Activated naive CD4-positive, alpha-beta T cell treated with anti-CD3 and anti-CD28 coated beads, Interleukin-2, amount 10 ng/mL, durations not matched to agents 7 days and 5 days (primary cell): Measurements from ENCODE around the gene F10.
A peak's percentile ranks its signal among the peaks of the same experiment; 100 is the strongest.

Experiments
- CTCF ChIA-PET: fragments of 350-600 bp; sonication (Branson Sonifier 250); formaldehyde crosslinking; loops from one replicate; lab custom pipeline; 2021; ENCODE audit warnings: antibody characterized with exemption; lab: Charles Lee
- DNase-seq: peaks from one replicate; pipeline ENCODE4 v3.0.0-alpha.2; 2020
- H3K27ac Mint-ChIP-seq: one replicate; pipeline ENCODE4 v1.8.0; 2021; ENCODE audit warnings: mild to moderate bottlenecking, moderate library complexity, mixed read lengths
- H3K27me3 Mint-ChIP-seq: one replicate; pipeline ENCODE4 v1.8.0; 2021; ENCODE audit warnings: mild to moderate bottlenecking, mixed read lengths
- H3K36me3 Mint-ChIP-seq: one replicate; pipeline ENCODE4 v1.8.0; 2021; ENCODE audit warnings: mixed read lengths
- H3K4me1 Mint-ChIP-seq: one replicate; pipeline ENCODE4 v1.8.0; 2021; ENCODE audit warnings: mixed read lengths
- H3K4me3 Mint-ChIP-seq: one replicate; pipeline ENCODE4 v1.8.0; 2021; ENCODE audit warnings: mild to moderate bottlenecking, moderate library complexity, mixed read lengths
- H3K9me3 Mint-ChIP-seq: one replicate; pipeline ENCODE4 v1.8.0; 2021; ENCODE audit warnings: mixed read lengths

The F10 gene

DNA sequence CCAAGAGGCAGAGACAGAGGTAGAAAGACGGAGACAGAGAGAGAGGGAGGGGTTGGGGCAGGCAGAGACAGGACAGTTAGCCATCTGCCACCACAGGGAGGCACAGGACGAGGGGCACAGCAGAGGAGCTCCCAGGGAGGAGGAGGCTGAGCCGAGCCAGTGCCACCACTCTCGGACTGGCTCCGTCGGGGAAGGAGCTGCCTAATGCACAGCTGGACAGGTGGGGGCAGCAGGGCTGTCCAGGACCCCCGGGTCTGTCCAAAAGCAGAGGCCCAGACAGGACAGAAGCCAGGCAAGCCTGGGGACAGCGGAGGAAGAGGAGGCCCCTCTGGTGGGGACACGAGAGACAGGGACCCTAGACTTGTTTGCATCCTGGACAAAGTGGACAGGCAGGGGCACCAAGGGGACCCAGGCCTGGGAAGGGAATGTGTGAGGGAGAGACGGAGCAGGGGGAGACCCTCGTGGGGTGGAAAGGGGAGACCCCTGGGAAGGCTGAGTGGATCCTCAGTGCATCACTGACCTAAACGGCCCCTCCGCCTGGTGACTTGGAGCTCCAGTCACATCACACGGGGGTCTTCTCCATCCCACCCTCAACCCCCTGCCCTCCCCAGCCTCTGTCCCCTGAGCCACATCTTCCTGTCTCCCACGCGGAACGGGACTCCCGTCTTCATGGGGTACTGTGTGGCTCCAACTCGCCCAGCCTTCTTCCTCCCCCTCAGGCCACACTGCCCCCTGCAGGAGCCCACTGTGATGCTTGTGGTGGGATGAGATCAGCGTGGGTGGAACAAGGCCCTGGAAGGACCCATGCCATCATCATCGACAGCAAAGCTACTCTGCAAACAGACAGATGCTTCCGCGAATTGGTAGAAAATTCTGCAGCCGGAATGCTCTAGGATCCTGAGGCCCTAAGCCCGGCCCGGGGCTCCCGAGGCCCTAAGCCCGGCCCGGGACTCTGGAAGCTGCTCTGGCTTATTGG, 915 bp downstream of the F10 start:
- CTCF ChIA-PET = interaction anchor here (0.6 kb wide), 1 partner anchor 1160 kb away, joined by 3 read pairs; no protein-coding TSS in a partner anchor
- H3K4me3 Mint-ChIP-seq = no peak overlapping the region
- H3K27ac Mint-ChIP-seq = no peak overlapping the region
- H3K4me1 Mint-ChIP-seq = no peaks in the 10 kb centered on the region
- H3K27me3 Mint-ChIP-seq = peaks cover 41% of the 10 kb centered on the region
- H3K36me3 Mint-ChIP-seq = no peaks in the 10 kb centered on the region
- DNase-seq = no peak
- no peaks in the 10 kb centered on the region for H3K9me3 Mint-ChIP-seq

- no peaks in the 10 kb centered on the region for H3K36me3 Mint-ChIP-seq
- no peak overlapping the region for H3K4me3 Mint-ChIP-seq
- H3K27me3 Mint-ChIP-seq = peaks cover 45% of the 10 kb centered on the region
- CTCF ChIA-PET = interaction anchor here (0.6 kb wide), 1 partner anchor 1159 kb away, joined by 3 read pairs; no protein-coding TSS in a partner anchor
- H3K4me1 Mint-ChIP-seq = no peaks in the 10 kb centered on the region
- no peaks in the 10 kb centered on the region for H3K9me3 Mint-ChIP-seq
- DNase-seq = no peak
- H3K27ac Mint-ChIP-seq = no peak overlapping the region
Measured at GRCh38 chr13:113124211-113124970, 1.8 kb downstream of the F10 start.

DNA sequence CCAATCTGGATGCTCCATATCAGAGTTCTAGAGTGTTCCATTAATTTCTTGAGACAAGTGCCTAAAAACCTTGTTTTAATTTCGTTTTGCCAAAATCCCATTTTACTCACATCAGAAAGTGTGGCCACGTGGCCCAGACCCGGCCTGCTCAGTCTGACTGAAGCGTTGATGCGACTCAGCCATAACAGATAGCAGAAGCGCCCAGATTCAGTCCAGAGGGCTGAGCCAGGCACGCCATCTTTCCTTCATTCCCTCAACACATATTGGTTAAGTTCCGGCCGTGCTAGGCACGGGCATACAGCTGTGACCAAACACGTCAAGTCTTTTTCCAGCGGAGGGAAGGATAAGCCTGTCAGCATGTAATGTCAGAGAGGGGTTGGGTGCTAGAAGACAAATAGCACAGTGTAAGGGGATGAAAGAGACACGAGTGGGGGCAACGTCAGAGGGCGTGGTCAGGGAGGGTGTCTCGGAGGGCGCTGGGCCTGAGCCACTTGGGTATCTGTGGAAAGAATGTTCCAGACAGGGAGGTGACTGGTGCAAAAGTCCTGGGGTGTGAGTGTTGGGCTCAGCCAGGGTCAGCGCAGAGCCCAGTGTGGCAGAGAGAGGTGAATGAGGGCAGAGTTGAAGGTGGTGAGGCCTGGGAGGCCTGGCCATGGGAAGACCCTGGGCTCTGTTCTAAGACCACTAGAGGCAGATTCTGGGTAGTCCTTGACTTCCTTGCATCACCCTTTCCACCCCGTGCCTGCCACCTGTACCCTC, 3.1 kb downstream of the F10 start:
- no peak for DNase-seq
- Mint-ChIP-seq H3K9me3 (no peaks in the 10 kb centered on the region), H3K4me3 (no peak overlapping the region), H3K27me3 (peaks cover 58% of the 10 kb centered on the region), H3K36me3 (no peaks in the 10 kb centered on the region), H3K4me1 (no peaks in the 10 kb centered on the region), H3K27ac (no peak overlapping the region)
- CTCF ChIA-PET = no interaction called here

DNA sequence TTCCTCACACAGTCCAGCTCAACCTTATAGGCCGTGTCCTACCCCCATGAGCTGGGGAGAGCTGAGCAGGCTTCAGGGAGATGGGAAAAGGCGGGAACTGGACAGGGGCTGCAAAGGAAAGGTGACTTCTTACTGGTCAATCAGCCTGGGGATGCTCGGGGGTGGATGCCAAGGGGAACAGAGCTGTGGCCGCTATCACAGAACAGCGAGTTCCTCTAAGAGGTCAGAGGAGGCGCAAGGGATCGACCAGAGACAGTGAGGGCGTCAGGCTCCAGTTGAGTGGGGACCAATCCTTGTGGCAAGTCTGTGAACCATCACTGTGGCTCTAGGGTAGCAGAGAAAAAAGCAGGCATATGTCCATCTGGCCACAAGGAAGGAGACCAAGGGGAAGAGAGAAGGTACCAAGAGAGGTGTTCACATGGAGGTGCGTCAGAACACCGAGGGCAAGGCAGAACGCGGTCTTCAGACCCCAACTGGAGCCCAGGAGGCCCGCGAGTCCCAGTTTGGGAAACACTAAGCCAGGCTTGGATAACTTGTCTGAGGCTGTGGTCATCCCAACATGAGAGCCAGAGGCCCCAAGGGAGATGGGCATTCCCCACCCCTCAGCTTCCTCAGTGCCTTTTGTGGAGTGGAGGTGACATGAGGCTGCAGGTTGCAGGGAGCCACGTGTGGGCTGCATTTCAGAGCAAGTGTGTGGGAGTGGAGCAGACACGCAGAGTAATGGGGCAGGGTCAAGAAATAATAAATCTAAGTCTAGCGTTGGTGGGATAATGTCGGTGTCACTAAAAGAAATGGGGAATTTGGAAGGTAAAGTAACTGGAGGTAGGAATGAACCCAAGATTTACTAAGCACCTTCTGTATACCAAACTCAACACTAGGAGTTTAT, 3.9 kb downstream of the F10 start:
- Mint-ChIP-seq H3K36me3 (no peaks in the 10 kb centered on the region), H3K27ac (no peak overlapping the region), H3K27me3 (peaks cover 66% of the 10 kb centered on the region), H3K9me3 (no peaks in the 10 kb centered on the region), H3K4me1 (no peaks in the 10 kb centered on the region), H3K4me3 (no peak overlapping the region)
- CTCF ChIA-PET = no interaction called here
- no peak for DNase-seq

DNA sequence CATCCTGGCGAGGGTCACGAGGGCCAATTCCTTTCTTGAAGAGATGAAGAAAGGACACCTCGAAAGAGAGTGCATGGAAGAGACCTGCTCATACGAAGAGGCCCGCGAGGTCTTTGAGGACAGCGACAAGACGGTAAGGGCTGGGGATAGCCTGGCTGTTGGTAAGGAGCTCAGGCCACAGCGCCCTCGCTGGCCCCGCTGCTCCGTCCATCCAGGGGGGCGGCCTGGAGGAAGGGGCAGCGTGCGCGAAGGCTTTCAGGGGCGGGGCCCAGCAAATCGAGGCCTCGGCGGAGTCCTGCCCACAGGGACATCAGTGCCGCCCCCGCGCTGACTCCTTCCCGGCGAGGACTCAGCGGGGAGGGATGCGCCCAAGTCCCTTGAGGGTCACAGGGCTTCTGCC, 6.9 kb downstream of the F10 start:
- Mint-ChIP-seq H3K9me3 (no peaks in the 10 kb centered on the region), H3K4me3 (no peak overlapping the region), H3K27ac (no peak overlapping the region), H3K27me3 (peaks cover 79% of the 10 kb centered on the region), H3K36me3 (no peaks in the 10 kb centered on the region), H3K4me1 (no peaks in the 10 kb centered on the region)
- no peak for DNase-seq
- CTCF ChIA-PET = no interaction called here

DNA sequence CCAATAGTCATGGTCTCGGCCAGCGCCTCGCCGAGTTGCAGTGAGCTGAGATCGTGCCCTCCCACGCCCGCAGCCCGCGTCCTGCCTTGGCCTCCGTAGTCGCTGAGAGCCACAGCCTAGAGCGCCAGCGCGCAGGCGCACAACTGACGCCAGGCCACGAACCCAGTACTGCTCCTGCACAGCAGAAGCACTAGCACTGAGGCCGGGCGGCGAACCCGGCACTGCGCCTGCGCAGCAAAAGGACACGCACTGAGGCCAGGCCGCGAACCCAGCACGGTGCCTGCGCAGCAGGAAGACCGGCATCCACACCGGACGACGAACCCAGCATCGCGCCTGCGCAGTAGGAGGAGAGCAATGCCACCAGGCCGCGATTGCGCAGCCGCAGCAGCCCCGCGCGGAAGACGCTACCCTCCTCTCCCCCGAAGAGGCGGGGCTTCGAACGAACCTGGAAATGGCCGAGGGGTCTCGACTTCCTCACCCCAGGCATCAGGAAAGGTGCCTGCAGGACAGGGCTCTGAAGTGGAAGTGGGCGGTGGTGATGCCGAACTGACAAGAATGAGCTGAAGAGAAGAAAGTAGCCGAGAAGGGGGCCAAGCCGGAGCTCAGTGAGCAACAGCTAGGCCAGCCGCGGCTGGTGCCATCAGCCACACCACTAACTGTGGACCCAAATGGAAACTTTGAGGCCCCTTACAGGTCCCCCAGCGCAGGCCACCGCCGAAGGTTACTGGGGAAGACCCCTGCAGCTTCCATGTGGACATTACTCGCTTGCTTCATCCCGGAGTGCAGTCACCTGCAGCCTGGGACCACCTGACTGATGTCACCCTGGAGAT, 7.5 kb downstream of the F10 start:
- H3K9me3 Mint-ChIP-seq = no peaks in the 10 kb centered on the region
- CTCF ChIA-PET = no interaction called here
- no peak overlapping the region for H3K4me3 Mint-ChIP-seq
- DNase-seq = peak; percentile 43
- H3K27me3 Mint-ChIP-seq = peaks cover 79% of the 10 kb centered on the region
- H3K27ac Mint-ChIP-seq = no peak overlapping the region
- H3K36me3 Mint-ChIP-seq = no peaks in the 10 kb centered on the region
- H3K4me1 Mint-ChIP-seq = no peaks in the 10 kb centered on the region

- no peak overlapping the region for H3K27ac Mint-ChIP-seq
- no peak overlapping the region for H3K4me3 Mint-ChIP-seq
- no peaks in the 10 kb centered on the region for H3K36me3 Mint-ChIP-seq
- no peaks in the 10 kb centered on the region for H3K4me1 Mint-ChIP-seq
- no peaks in the 10 kb centered on the region for H3K9me3 Mint-ChIP-seq
- CTCF ChIA-PET = no interaction called here
- DNase-seq = no peak
- peaks cover 44% of the 10 kb centered on the region for H3K27me3 Mint-ChIP-seq
Measured at GRCh38 chr13:113135281-113135760, 12.7 kb downstream of the F10 start.

- Mint-ChIP-seq H3K36me3 (no peaks in the 10 kb centered on the region), H3K27me3 (peaks cover 30% of the 10 kb centered on the region), H3K9me3 (no peaks in the 10 kb centered on the region), H3K27ac (no peak overlapping the region), H3K4me3 (no peak overlapping the region), H3K4me1 (no peaks in the 10 kb centered on the region)
- CTCF ChIA-PET = no interaction called here
- no peak for DNase-seq
Measured at GRCh38 chr13:113137691-113138298, 15.2 kb downstream of the F10 start.

DNA sequence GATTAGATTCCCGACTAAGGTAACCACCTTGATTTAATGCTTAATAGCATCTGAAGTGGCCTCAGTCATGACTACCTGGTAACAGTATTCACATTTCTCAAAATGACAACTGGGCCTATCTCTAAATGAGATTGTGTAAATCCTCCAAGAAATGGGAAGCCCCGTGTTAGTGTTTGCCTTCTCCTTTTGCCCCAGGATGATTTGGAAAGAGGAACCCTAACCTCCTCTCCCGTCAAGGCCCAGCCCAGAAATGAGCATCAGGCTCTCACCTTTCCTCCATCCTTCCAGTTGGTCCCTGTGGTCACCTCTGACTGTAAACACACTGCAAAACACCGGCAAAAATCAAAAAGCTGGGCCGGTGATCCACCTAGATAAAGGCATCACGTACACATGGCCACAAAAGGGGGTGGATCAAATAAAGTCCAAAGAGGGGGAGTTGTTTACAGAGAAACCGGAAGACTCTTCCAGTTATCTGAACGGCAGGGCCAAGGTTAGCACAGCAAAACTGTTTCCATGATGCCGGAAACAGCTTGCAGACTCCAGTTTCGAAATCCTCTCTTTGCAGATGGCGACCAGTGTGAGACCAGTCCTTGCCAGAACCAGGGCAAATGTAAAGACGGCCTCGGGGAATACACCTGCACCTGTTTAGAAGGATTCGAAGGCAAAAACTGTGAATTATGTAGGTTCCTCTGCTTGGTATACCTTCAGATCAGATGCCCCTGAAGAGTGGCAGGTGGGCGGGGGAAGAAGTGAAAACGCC, 16.4 kb downstream of the F10 start:
- no peak for DNase-seq
- Mint-ChIP-seq H3K4me3 (no peak overlapping the region), H3K27me3 (peaks cover 20% of the 10 kb centered on the region), H3K27ac (no peak overlapping the region), H3K4me1 (no peaks in the 10 kb centered on the region), H3K9me3 (no peaks in the 10 kb centered on the region), H3K36me3 (no peaks in the 10 kb centered on the region)
- CTCF ChIA-PET = no interaction called here

GRCh38 chr13:113139577-113139976, 17.0 kb downstream of the F10 start:
- H3K27me3 Mint-ChIP-seq = peaks cover 16% of the 10 kb centered on the region
- H3K4me1 Mint-ChIP-seq = no peaks in the 10 kb centered on the region
- CTCF ChIA-PET = no interaction called here
- no peak overlapping the region for H3K27ac Mint-ChIP-seq
- no peak overlapping the region for H3K4me3 Mint-ChIP-seq
- DNase-seq = no peak
- H3K9me3 Mint-ChIP-seq = no peaks in the 10 kb centered on the region
- H3K36me3 Mint-ChIP-seq = no peaks in the 10 kb centered on the region

- Mint-ChIP-seq H3K4me3 (no peak overlapping the region), H3K27me3 (peaks cover 16% of the 10 kb centered on the region), H3K9me3 (no peaks in the 10 kb centered on the region), H3K4me1 (no peaks in the 10 kb centered on the region), H3K27ac (no peak overlapping the region), H3K36me3 (no peaks in the 10 kb centered on the region)
- DNase-seq = no peak
- CTCF ChIA-PET = interaction anchor here (0.6 kb wide), 1 partner anchor 1709 kb away, joined by 3 read pairs; no protein-coding TSS in a partner anchor
Measured at GRCh38 chr13:113140677-113141600, 18.3 kb downstream of the F10 start.
